ENCODE measurements around the gene TBRG1. TPM values are rescaled to one million over a fixed set of nuclear protein-coding genes. Genes with fewer than 3 reads are reported as not detected.

The TBRG1 gene
- polyA plus RNA-seq, 3 donors, result 14.7 to 26.1 (median 25.9) TPM

DNA sequence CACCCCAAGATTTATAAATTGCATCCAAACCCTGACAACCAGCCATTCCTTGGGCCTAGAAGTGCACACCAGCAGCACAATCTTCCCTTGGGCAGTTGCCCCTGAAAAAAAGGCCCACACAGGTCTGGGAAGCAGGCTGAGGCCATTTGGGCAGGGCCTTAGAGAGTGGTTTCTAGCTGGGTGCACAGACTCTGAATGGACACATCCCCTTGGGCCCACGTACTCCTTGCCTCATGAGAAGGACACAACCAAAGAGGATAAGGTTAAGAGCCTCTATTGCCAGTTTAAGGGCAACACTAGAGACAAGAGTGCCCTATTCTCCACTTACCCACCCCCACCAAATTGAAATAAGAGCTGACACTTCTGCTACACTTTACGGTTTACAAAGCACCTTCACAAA, 12.4 kb upstream of the TBRG1 start:
- WGBS, 3 donors, result 75 to 93% (median 92%) methylated on average over 2 of the region's 2 CpGs
- no peak overlapping the region for H3K27ac ChIP-seq (ENCODE audit: low read depth, low read length)

DNA sequence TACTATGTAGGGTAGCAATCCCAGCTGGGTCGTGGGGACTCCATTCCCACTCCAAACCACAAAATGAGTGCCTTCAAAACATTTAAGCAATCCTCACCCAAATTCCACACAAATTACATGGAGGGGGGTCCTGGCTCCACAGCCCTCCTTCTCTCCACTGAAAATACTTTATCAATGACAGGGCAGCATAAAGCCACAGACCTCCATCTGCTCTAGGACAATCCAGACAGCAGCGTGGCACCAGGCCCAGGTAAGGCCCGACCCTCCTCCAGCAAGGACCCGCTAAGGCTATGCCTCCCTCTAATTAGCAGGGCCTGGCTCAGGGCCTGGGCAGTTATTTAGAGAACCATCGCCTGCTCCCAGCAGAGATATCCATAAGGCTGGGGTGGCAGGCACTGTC, 11.6 kb upstream of the TBRG1 start, which contains the start of gene PANX3:
PANX3 (plus strand) TSS at position 365 of the 400 bp plus-strand sequence. CDS start 129 bp downstream, outside the sequence.
- H3K27ac ChIP-seq (ENCODE audit: low read depth, low read length), result no peak within 1 kb of the TSS
- WGBS, 3 donors, result 65 to 86% (median 81%) methylated on average over 5 of the region's 5 CpGs

DNA sequence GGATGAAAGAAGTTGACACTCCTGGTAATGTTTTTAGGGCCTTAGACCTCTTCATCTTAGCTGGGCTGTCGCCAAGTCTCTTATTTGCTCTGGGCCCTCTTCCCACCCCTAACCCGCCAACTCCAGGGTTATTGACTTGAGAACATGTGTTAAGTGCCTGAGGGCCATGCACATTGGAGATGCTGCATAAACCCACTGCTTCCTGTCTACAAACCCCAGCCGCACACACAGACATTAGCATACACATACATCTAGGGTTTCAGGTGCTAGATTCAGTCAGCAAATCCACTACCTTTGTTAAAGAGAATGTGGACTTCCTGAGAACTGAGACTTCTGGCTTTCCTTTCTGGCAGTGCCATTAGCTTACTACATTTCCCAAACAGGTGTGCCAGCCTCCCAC, 10.6 kb upstream of the TBRG1 start:
- no peak overlapping the region for H3K27ac ChIP-seq (ENCODE audit: low read depth, low read length)
- WGBS, 3 donors, result 63 to 73% (median 64%) methylated on average over 3 of the region's 3 CpGs

DNA sequence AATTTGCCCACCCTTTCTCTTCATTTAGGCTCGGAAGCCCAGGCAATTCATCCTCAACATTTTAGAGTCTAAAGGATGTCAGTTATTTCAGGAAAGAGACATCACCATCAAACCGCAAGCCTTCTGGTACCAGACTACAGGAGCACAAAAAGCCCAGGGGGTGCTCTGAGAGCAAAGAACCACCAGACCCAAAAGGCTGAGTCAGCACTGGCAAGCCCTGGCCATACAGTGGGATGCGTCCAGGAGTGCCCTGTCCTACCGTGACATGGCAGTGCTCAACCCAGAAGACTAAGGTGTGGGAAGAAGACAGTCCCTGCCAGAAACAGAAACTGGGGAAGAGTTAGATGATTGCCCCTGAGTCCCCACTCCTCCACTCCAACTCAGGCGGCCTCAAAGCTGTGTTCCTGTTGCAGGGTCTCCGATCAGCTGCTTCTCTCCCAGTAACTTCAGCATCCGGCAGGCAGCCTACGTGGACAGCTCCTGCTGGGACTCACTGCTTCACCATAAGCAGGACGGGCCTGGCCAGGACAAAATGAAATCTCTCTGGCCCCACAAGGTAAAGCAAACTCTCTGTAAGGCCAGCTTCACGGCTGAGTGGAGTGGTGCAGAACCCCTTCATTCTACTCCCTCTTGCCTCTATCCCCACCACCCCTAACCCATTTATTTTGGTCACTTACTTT, 10.0 kb upstream of the TBRG1 start:
- 54 to 72% (median 67%) methylated on average over 10 of the region's 10 CpGs for WGBS, 3 donors

DNA sequence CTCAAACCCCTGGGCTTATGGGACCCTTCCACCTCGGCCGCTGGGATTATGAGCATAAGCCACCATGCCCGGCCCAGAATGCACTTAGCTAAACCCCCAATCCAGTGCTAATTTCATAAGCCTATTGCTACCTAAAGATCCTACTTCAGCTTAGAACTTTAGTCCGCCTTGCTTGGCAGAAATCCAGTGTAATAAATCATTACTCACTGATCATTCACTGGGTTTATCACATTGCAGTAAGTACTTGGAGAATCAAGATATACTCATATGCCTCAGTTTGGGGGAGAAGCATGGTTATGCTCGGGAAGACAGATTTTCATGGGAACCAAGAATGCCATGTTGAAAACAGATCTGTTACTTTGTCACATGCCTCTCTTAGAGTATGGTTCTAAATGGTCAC, 3.8 kb upstream of the TBRG1 start:
- H3K27ac ChIP-seq (ENCODE audit: low read depth, low read length), result no peak overlapping the region
- WGBS, 3 donors, result 68 to 85% (median 82%) methylated on average over 5 of the region's 5 CpGs

More for the DNA sequence above, 10.0 kb upstream of the TBRG1 start:
- H3K27ac ChIP-seq (ENCODE audit: low read depth, low read length), result no peak overlapping the region

DNA sequence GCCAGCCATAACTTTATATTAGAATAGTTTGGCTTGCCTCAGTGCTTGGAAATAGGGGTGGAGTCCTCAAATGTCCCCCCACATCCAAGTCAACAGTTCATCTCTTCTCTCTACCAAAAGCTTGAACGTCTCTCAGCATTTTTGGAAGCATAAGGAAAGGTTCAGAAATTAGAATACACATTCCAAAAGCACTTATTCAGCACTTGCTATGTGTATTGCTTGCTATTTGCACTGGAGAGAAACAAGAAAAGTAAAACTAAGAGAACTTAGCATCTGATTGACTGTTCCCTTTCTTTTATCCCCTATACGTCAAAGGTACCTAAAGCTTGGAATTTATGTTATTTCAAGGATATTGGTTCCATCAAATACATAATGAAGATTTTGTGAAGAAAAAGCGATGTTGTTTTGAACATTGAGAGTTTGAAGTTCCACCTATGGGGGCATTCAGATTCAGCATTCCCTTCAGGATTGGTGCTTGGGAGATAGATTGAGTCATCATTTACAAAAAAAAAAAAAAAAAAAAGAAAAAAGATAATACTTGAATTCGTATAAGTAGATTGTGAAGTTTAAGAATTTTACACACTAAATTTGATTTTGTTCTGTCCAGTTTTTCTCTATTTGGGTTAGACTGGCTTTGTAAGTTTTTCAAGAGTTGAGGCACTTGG, 1.3 kb downstream of the TBRG1 start:
- WGBS, 3 donors, result 46 to 63% (median 55%) methylated on average over 4 of the region's 4 CpGs
- no peak overlapping the region for H3K27ac ChIP-seq (ENCODE audit: low read depth, low read length)

DNA sequence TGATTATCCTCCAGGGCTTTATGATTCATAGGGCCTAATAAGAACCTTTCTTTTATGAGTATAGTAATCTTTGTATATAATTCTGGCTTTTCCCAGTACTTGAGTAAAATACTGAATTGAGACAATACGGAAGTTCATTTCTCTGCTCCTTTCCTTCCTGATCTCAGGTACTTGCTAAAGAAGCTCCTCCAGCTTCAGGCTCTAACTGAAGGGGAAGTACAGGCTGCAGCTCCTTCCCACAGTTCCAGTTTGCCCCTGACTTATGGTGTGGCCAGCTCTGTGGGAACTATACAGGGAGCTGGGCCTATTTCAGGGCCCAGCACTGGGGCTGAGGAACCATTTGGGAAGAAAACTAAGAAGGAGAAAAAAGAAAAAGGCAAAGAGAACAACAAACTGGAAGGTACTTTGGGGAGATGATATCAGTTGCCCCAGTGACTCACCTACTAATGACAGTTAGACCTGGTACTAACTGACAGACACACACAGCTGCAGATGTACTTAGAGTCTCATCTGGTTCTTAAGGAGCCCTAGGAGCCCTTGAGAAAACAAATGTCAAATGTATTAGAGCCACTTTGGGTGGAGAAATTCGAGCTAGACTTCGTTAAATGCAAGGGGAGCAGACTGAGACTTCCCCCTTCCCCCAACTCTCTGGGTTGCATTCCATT, 3.0 kb downstream of the TBRG1 start:
- 84 to 97% (median 89%) methylated on average over 3 of the region's 3 CpGs for WGBS, 3 donors
- H3K27ac ChIP-seq (ENCODE audit: low read depth, low read length), result no peak overlapping the region

DNA sequence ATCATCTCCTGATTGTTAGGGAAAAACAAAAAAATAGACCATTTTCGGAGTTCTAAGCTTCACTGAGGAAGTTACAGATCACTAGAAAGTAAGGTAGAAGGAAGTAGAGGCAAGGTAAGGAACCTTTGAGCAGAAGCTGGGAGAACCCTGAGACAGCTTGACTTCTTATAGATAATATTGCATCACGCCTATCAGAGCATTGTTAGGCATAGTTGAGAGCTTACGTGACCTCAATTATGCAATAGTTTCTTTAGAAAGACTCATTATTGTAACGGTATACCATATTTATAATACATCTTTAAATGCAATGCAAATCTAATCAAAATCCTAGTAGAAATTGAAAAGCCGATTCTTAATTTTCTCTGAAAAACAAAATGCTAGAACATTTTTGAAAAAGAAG, 4.9 kb downstream of the TBRG1 start:
- WGBS, 3 donors, result 67 to 92% (median 77%) methylated on average over 5 of the region's 5 CpGs

DNA sequence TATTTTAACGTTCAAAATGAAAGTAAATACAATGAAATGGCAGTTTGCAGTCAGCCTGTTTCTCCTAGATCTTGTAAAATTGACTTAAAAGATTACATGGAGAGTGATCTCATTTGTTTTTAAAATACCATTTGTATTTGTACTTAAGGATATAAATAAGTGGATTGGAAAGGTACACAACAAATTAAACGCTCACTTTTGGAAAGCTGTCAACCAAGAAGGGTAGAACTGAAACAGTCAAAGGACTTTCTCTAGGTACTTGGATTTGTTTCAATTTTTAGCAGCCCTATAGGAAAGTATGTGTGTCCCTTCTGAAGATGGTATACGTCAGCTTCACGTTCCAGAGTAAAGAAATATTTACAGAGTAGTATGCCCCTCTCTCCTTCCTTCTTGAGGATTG, 7.3 kb downstream of the TBRG1 start:
- 74 to 94% (median 91%) methylated on average over 4 of the region's 4 CpGs for WGBS, 3 donors
- H3K27ac ChIP-seq (ENCODE audit: low read depth, low read length), result no peak overlapping the region

More for the DNA sequence above, 4.9 kb downstream of the TBRG1 start:
- no peak overlapping the region for H3K27ac ChIP-seq (ENCODE audit: low read depth, low read length)

DNA sequence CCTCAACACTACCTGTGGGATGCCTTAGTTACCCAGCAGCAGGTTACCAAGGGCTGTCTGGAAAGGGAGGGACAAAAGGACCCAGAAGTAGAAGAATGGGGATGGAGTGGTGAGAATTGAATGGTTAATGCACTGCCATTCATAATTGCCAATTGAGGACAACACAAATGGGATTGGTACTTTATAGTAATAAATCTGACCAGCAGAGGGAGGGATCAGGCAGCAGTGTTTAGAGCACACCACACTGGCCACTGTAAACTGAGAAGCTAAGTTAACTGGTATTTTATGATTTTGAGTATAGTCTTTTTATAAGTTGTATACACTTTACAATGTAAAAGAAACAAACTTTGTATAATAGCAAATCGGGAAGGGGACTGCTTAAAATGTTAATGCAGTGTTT, 10.7 kb downstream of the TBRG1 start:
- WGBS, 3 donors, result 90 to 95% (median 95%) methylated on average over 1 of the region's 1 CpG
- no peak overlapping the region for H3K27ac ChIP-seq (ENCODE audit: low read depth, low read length)

DNA sequence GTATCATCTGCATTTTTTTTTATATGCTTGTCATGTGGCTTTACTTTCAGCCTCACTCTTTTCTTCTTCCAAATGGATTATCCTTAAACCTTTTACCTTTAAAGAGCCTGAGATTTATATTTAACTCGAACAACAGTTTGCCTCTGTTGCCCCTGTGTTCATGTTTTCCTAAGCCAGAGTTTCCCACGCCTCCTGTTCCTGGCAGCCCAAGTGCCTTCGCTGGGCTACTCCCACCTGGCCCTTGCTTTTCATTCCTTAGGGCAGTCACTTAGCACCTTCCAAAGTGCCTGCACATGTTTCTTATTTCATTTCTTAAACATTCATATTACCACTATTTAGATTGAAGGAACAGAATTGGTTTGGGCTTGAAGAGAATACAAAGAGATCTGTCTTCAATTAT, 13.3 kb downstream of the TBRG1 start:
- H3K27ac ChIP-seq (ENCODE audit: low read depth, low read length), result no peak overlapping the region
- WGBS, 3 donors, result 59 to 89% (median 76%) methylated on average over 3 of the region's 3 CpGs

DNA sequence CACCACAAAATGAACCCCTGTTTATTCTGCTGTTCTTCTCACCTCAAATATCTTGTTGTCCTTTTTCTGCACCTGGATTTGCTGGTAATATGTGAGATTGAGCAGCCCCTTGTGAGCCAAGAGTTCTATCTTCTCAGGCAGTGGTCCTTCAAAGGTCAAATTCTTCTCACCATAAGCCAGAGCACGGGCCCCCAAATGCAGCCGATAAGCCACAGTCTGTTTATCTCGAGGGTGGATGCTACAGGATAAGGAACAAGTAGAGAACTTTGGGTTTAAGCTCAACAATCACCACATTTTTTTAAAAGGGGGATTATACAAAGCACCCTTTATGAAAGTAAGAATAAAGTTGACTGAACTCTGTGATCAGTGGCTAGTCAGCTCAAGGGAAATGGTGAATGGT, 15.8 kb downstream of the TBRG1 start:
- 81 to 92% (median 87%) methylated on average over 3 of the region's 3 CpGs for WGBS, 3 donors
- no peak overlapping the region for H3K27ac ChIP-seq (ENCODE audit: low read depth, low read length)

DNA sequence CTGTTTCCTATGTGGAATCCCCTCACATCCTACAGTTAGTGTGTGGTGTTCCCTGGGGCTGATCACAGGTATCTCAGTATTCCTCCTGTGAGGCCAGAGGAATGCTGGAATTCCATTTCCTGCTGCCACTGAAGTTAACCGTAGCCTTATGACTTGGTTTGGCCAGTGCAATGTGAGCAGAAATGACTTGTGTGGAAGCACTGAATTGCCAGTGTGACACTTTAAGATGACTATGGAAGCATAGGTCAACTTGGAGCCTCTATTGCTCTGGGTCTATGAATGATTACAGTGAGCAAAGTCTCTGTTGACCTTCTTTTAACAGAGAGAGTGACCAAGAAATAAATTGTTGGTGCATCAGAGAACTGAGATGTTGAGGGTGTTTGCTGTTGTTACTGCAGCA, 16.5 kb downstream of the TBRG1 start:
- 81 to 89% (median 84%) methylated on average over 1 of the region's 1 CpG for WGBS, 3 donors
- H3K27ac ChIP-seq (ENCODE audit: low read depth, low read length), result no peak overlapping the region

DNA sequence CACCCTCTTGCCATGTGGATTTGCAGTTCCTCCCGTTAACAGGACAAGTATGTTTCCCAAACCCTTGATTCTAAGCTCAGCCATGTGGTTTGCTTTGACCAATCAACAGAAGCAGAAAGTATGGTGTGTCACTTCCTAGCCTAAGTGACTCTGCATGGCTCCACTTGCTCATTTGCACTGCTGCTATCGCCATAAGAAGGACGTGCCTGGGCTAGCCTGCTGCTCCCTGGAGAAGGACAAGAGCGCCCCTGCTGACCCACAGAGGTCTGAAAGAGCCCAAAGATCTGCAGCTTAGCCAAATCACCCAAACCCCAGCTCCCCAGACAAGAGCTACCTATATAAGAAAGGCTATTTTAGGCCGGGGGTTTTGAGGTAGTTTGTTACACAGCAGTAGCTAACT, 18.0 kb downstream of the TBRG1 start:
- 84 to 97% (median 90%) methylated on average over 5 of the region's 5 CpGs for WGBS, 3 donors
- no peak overlapping the region for H3K27ac ChIP-seq (ENCODE audit: low read depth, low read length)

DNA sequence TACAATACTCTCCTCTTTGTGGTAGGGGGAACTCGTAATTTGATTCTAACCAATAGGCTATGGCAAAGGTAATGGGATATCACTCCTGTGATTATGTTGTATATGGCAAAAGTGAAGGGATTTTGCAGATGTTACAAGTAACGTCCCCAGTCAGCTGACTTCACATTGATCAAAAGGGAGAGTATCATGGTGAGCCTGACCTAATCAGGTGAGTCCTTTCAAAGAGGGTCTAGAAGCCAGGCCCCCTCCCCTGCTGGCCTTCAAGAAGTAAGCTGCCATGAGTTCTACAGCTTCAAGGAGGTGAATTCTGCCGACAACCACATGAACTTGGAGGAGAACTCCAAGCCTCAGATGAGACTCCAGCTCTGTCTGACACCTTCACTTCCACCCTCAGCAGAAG, 20.0 kb downstream of the TBRG1 start:
- H3K27ac ChIP-seq (ENCODE audit: low read depth, low read length), result no peak overlapping the region
- 90 to 95% (median 93%) methylated on average over 3 of the region's 3 CpGs for WGBS, 3 donors

DNA sequence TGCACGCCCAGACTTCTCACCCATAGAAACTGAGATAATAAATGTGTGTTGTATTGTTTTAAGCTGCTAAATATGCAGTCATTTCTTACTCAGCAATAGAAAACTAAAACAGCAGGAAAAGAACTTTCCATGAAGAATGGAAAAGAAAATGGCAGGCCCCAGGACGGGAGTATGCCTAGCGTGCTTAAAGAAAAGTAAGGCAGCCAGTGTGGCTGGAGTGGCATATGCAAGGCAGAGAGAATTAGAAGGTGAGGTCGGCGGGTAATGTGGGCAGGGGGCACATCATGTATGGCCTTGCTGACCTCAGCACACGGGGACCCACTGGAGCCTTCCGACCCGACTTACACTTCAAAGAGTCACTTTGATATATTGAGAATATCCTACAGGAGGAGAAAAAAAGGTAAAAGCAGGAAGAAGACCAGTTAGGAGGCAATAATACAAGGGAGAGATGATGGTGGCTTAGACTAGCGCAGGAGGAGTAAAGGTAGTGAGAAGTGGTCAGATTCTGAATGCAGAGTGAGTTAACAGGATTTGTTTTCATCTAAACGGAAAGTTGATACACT, 20.5 kb downstream of the TBRG1 start:
- no peak overlapping the region for H3K27ac ChIP-seq (ENCODE audit: low read depth, low read length)
- WGBS, 3 donors, result 80 to 91% (median 87%) methylated on average over 10 of the region's 10 CpGs

DNA sequence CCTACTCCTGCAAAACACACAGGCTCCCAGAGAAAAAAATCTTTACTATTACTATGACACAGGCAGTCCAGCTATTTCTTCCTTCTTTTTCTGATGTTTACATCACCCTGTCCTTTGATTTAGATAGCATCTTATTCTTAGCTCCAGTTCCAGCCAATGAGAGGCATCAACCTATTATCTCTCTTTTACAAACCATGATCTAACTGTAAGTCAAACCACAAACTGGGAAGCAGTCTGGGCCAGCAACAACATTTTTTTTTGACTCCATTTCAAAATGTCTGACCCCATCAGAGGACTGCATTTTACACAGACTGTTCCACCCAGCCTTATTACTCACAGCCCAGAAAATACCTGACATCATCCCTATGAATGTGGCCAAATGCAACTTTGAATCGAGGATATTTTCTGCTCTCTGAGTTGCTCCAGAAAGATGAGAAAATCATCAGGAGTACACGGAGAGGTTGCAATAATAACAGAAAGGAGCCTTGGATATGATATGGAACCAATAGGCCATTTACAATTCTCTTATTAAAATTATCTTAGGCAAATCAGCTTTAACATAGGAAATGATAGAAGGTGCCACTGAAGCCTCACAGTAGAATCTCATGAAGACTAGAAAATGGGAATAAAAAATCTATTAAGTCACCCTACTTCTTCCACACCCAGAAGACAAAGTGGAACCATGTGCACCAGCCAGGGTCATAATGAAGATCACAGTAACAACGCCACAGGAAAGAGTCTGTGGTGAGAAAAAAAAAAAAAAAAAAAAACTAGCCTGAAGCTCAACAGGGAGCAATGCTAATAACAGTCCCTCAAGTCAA, 21.2 kb downstream of the TBRG1 start:
- H3K27ac ChIP-seq (ENCODE audit: low read depth, low read length), result no peak overlapping the region
- 27 to 42% (median 31%) methylated on average over 3 of the region's 3 CpGs for WGBS, 3 donors
